GM19099 (cell line): ENCODE measurements around the gene WDR18.

Experiments
- POLR2A ChIP-seq: IDR thresholded peaks from 3 replicates; pipeline ENCODE4 v1.6.1; 2011; ENCODE audit warnings: low read depth; ENCODE audit not compliant: insufficient read length; ENCODE audit errors: extremely low read depth

Gene WDR18

DNA sequence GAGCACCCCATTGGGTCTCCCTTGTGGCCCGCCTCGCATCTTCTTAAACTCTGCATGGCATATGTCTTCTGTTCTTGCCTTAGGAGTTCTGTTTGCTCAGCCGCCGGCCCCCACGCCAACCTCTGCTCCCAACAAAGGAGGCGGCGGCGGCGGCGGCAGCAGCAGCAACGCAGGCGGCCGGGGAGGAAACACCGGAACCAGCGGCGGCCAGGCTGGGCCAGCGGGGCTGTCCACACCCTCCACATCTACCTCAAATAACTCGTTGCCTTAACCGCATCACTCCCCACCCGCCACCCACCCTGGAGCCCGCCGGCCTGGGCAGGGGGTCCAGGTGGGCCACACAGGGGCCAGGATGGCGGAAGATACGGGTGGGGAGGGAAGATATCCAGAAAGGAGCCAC is 12.3 kb upstream of the WDR18 start:
- no peak for TF ChIP-seq POLR2A

DNA sequence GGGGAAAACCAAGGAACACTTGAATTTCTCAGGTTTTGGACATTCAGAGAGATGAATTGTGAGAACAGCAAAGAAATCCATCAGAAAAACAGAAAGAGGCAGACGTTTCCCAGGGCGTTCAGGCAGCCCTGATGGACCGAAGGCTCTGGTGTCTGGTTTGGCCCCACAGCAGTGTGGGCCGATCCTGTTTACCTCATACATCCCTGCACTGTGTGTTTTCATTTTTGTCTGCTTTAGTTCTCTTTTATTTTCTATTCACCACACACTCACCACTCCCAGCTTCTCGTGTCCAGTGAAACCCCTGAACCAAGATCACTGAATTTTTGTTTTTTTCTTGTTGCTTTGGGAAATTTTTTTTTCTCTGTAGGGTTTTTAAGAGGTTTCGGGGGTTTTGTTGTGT is 11.9 kb upstream of the WDR18 start:
- no peak for TF ChIP-seq POLR2A

GRCh38 chr19:973726-974563 is 10.2 kb upstream of the WDR18 start:
- TF ChIP-seq POLR2A = no peak

- no peak for TF ChIP-seq POLR2A
These were observed 9.4 kb upstream of the WDR18 start for GRCh38 chr19:974564-975257.

GRCh38 chr19:976476-976875 is 7.7 kb upstream of the WDR18 start:
- TF ChIP-seq POLR2A = no peak

- no peak for TF ChIP-seq POLR2A
These were observed 7.1 kb upstream of the WDR18 start for GRCh38 chr19:977058-977464.

GRCh38 chr19:979318-979741 is 4.8 kb upstream of the WDR18 start:
- no peak for TF ChIP-seq POLR2A

- no peak for TF ChIP-seq POLR2A
These were observed 3.8 kb upstream of the WDR18 start for GRCh38 chr19:980133-980998.

DNA sequence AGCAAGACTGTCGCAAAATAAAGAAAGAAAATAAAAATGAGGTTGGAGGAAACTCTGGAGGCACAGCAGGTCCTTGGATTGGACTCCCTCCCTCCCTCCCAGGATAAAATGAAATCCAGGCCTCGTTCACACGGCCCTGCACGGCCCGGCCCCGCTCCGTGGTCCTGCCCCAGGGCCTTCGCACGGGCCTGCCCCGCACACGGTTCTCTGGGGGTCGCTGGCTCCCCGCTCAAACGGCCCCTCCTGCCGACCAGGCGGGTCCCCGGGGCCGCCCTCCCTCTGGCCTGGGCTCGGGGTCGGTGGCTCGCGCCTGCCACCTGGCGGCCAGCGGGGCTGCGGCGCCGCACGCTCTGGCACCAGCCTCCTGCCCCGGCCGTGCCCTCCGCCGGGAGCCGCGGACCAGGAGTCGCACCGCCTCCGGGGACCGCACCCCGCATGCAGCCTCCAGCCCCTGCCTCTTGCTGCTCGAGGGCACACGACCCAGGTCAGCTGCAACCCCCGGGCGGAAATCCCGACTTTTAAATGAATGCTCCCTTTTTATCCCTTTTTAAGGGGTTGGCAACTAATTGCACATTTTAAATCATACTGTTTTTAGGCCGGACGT is 1.5 kb upstream of the WDR18 start:
- no peak for TF ChIP-seq POLR2A

DNA sequence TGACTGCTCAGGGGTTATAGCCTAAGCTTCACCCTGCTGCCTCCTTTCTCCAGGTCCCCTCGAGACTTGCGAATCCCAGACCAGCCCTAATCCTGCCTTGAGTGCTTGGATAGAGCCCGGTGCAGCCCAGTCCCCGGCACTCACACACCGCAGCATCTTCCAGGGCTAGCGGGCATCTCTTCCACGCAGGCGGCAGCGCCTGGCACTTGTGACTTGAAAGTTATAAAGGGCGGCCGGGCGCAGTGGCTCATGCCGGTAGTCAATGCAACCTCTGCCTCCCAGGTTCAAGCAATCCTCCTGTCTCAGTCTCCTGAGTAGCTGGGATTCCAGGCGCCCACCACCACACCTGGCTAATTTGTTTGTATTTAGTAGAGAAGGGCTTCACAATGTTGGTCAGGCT is 1.9 kb downstream of the WDR18 start:
- TF ChIP-seq POLR2A = no peak

- no peak for TF ChIP-seq POLR2A
These were observed 3.9 kb downstream of the WDR18 start for GRCh38 chr19:988081-988480.

- no peak for TF ChIP-seq POLR2A
These were observed 4.4 kb downstream of the WDR18 start for GRCh38 chr19:988510-988909.

DNA sequence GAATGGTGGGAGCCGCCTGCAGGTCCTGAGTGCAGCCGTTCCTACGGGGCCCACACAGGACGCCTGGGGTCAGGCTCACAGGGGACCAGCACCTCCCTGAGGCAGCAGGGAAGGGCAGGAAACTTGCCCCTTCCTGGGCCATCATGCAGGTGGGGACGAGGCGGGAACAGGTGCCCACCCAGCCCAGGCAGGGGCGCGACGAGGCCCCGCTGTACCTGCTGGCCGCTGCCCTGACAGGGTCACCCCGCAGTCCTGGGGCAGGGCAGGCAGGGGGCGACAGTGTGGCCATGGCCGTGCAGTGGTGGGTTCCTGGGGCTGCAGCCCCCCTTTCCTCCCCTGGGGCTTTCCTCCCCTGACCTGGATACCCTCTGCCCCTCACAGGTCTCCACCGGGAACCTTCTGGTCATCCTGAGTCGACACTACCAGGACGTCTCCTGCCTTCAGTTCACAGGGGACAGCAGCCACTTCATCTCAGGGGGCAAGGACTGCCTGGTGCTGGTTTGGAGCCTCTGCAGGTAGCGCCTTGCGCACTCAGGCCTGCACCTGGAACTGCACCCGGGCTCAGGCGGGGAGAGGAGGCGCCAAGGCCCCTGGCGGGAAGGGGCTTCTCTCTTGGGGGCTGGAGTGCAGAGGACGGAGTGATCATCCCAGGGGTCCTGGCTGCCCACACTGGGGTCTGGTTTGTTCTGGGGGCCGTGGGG is 5.4 kb downstream of the WDR18 start:
- no peak for TF ChIP-seq POLR2A

- no peak for TF ChIP-seq POLR2A
These were observed 6.0 kb downstream of the WDR18 start for GRCh38 chr19:990119-990571.
